ENCODE measurements around the gene NDUFAB1. TPM values are rescaled to one million over a fixed set of nuclear protein-coding genes. Genes with fewer than 3 reads are reported as not detected.
A peak's percentile ranks its signal among the peaks of the same experiment; 100 is the strongest.

Gene NDUFAB1
- total and polyA plus RNA-seq, 2 of the 13 experiments (the other 11 are each of a cell fraction or from before 2014, with no cell fraction given): 221 to 601 TPM

- TF ChIP-seq BCL3 (CRISPR knock-in tag; IDR thresholded peaks at IDR 0.05): 0 out of 2 replicates have a peak, but pooled peaks have one; percentile 38
- no peak for TF ChIP-seq ZSCAN12 (CRISPR knock-in tag; IDR thresholded peaks at IDR 0.05)
- TF ChIP-seq MAZ (IDR thresholded peaks at IDR 0.05; ENCODE audit: borderline replicate concordance, low read depth, low read length): no peak
- TF ChIP-seq MAZ (CRISPR knock-in tag; IDR thresholded peaks at IDR 0.05; ENCODE audit: low read depth): peak; percentile 67; the same call in 1 of the 2 replicates
- TF ChIP-seq MED1 (CRISPR knock-in tag; IDR thresholded peaks at IDR 0.05): peak; percentile 99
- peak; percentile 100 for TF ChIP-seq ARID5B (CRISPR knock-in tag; IDR thresholded peaks at IDR 0.05)
- no peak for TF ChIP-seq TRIM22 (IDR thresholded peaks at IDR 0.05)
- TF ChIP-seq CENPBD1 (CRISPR knock-in tag; IDR thresholded peaks at IDR 0.05; ENCODE audit: borderline replicate concordance, low read depth): no peak
- no peak for TF ChIP-seq TRIM24 (CRISPR knock-in tag; IDR thresholded peaks at IDR 0.05)
- peak; percentile 72 for TF ChIP-seq MXD4 (CRISPR knock-in tag; IDR thresholded peaks at IDR 0.05)
- TF ChIP-seq ZNF205 (CRISPR knock-in tag; IDR thresholded peaks at IDR 0.05): 0 out of 2 replicates have a peak, but pooled peaks have one; percentile 65
- TF ChIP-seq MIXL1 (CRISPR knock-in tag; IDR thresholded peaks at IDR 0.05): peak; percentile 98
- TF ChIP-seq FOXP4 (CRISPR knock-in tag; IDR thresholded peaks at IDR 0.05): peak; percentile 99
- 0 out of 2 replicates have a peak, but pooled peaks have one; percentile 20 for TF ChIP-seq ZMYM2 (CRISPR knock-in tag; IDR thresholded peaks at IDR 0.05)
- TF ChIP-seq HOXA5 (CRISPR knock-in tag; IDR thresholded peaks at IDR 0.05): 0 out of 2 replicates have a peak, but pooled peaks have one; percentile 57
- peak; percentile 90 for TF ChIP-seq NR2F2 (IDR thresholded peaks at IDR 0.05; ENCODE audit: borderline replicate concordance, low read depth)
- 0 out of 2 replicates have a peak, but pooled peaks have one; percentile 36 for TF ChIP-seq NFKB2 (CRISPR knock-in tag; IDR thresholded peaks at IDR 0.05; ENCODE audit: borderline replicate concordance)
- peak; percentile 39 for TF ChIP-seq PATZ1 (CRISPR knock-in tag; IDR thresholded peaks at IDR 0.05)
These were observed 55.9 kb downstream of the NDUFAB1 start (continued) for GRCh38 chr16:23539984-23540816.

Measured in HepG2 (cell line).